ENCODE measurements around the gene MRGPRE. TPM values are rescaled to one million over a fixed set of nuclear protein-coding genes. Genes with fewer than 3 reads are reported as not detected.

Gene MRGPRE
- total and polyA plus RNA-seq, 2 donors (not counting 1 experiment from before 2014, with no cell fraction given) = not detected

DNA sequence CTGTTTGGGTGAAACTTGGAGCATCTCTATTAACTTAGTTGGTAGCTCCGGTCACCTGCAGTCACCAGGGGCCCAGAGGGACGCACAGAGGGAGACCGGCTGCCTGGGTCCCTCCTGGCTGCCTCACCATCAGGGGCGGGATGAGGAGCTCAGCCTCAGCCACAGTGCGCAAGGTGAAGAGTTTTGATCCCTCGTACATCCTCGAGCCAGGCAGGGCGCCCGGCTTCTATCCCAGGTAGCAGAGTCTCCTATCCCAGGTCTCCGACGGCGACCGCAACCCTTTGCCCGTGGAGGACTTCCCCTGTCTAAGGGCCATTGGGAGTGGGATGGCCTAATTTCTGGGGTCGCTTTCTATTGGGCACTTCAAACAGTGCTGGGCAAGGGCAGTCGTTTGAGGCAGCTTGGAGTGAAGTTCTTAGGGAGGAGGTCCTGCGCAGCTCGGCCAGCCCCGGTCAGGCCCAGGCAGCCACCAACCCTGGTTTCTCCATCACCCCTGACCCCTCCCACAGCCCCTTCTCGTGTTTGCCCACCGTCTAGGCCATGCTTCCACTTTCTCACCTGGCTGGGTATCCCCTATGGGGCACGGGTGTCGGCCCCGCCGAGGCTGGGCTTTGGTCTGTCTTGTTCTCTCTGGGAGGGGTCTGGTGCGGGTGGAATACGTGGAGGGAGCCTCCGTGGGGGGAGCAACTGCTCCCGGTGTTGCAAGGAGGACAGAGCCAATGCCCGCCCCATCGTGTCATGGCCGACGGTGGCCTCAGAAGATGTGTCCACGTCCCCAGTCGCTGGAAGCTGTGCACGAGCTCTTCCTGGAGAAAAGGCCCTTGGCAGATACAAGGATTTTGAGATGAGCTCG is 10.0 kb downstream of the MRGPRE start:
- whole genome bisulfite sequencing (ENCODE audit: insufficient coverage) = 90% methylated on average over 36 of the region's 37 CpGs
- Histone ChIP-seq H3K9me3 (ENCODE audit: control extremely low read depth in 1 of 3, control insufficient read depth in 2 of 3, insufficient read depth in 1 of 3, low read length in 2 of 3) (no peaks in the 10 kb centered on the region), H3K36me3 (replicated peaks in 1 of 2; ENCODE audit: control extremely low read depth in 1 of 2, control insufficient read depth in 1 of 2, extremely low read depth in 1 of 2, insufficient read depth in 2 of 2, low read length in 1 of 2) (no peaks in the 10 kb centered on the region), H3K4me1 (ENCODE audit: control insufficient read depth in 2 of 2, insufficient read depth in 2 of 2, low read length in 2 of 2) (no peaks in the 10 kb centered on the region), H2AFZ (ENCODE audit: insufficient read depth, low read depth, low read length, poor library complexity, severe bottlenecking) (no peak overlapping the region), H3K4me3 (ENCODE audit: control extremely low read depth in 1 of 5, extremely low read depth in 1 of 5, insufficient read depth in 1 of 5, low read depth in 2 of 5, low read length in 4 of 5) (no peak overlapping the region), H3K79me2 (ENCODE audit: control insufficient read depth, insufficient read depth, low read length) (no peaks in the 10 kb centered on the region), H4K20me1 (ENCODE audit: control insufficient read depth, insufficient read depth, low read length, poor library complexity, severe bottlenecking) (no peaks in the 10 kb centered on the region), H3K27me3 (replicated peaks in 1 of 4; ENCODE audit: control extremely low read depth in 1 of 4, control insufficient read depth in 3 of 4, insufficient read depth in 4 of 4, low read length in 3 of 4) (peaks cover 0 to 3% (median 0%) of the 10 kb centered on the region in 4 experiments), H3K9ac (ENCODE audit: low read length) (no peak overlapping the region), H3K27ac (ENCODE audit: low read length in 2 of 2) (no peak overlapping the region), H3K4me2 (replicated peaks; ENCODE audit: low read depth, low read length, poor library complexity, severe bottlenecking) (no peak overlapping the region)
- no peaks in the 10 kb centered on the region for H3K9me3 Mint-ChIP-seq (ENCODE audit: insufficient read depth)
- POLR2A ChIA-PET = no interaction called here
- H3K27ac Mint-ChIP-seq = no peak overlapping the region
- H3K27me3 Mint-ChIP-seq = peaks cover 9% of the 10 kb centered on the region
- ATAC-seq (ENCODE audit: low read depth) (no peak), DNase-seq (no peak)
- TF ChIP-seq EZH2 (IDR thresholded peaks at IDR 0.05; ENCODE audit: borderline replicate concordance, insufficient read depth, low read depth, low read length, poor library complexity, severe bottlenecking) = no peak
- TF ChIP-seq, protein P1, sequence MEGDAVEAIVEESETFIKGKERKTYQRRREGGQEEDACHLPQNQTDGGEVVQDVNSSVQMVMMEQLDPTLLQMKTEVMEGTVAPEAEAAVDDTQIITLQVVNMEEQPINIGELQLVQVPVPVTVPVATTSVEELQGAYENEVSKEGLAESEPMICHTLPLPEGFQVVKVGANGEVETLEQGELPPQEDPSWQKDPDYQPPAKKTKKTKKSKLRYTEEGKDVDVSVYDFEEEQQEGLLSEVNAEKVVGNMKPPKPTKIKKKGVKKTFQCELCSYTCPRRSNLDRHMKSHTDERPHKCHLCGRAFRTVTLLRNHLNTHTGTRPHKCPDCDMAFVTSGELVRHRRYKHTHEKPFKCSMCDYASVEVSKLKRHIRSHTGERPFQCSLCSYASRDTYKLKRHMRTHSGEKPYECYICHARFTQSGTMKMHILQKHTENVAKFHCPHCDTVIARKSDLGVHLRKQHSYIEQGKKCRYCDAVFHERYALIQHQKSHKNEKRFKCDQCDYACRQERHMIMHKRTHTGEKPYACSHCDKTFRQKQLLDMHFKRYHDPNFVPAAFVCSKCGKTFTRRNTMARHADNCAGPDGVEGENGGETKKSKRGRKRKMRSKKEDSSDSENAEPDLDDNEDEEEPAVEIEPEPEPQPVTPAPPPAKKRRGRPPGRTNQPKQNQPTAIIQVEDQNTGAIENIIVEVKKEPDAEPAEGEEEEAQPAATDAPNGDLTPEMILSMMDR (IDR thresholded peaks at IDR 0.05) = no peak
- H3K4me3 Mint-ChIP-seq = no peak overlapping the region
- CTCF ChIA-PET = no interaction called here
- no peaks in the 10 kb centered on the region for H3K4me1 Mint-ChIP-seq
- intact Hi-C loops (cut with micrococcal nuclease) = no loop called here

DNA sequence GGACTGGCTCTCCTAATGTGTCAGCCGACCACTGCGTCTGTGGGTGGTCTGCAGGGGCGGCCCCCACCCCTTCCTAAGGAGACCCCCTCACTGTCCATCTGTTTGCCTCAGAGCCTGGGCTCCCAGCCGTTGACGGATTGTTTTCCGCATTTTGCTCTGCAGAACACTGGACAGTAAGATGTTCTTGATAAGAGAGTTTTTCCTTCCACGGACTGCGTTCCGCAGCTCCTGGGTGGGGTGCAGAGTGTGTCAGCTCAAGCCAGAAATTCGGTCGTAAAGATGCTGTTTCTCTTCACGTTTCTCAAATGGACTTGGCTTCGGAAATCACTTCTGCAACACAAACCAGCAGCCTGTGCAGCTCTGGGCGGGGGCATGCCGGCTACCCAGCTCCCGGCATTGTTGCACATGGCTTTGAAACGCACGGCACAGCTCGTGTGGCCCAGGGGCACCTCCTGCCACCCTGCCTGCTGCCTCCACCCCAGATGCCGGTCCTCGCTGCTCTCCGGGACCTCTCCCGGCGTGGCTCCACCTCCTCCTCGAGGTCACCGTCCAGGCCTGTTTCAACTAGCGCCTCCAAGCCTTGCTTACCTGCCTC is 10.7 kb downstream of the MRGPRE start:
- peaks cover 9% of the 10 kb centered on the region for H3K27me3 Mint-ChIP-seq

More for the DNA sequence above, 10.7 kb downstream of the MRGPRE start:
- Histone ChIP-seq H3K27me3 (replicated peaks in 1 of 4; ENCODE audit: control extremely low read depth in 1 of 4, control insufficient read depth in 3 of 4, insufficient read depth in 4 of 4, low read length in 3 of 4) (peaks cover 0 to 3% (median 0%) of the 10 kb centered on the region in 4 experiments), H3K9ac (ENCODE audit: low read length) (no peak overlapping the region), H3K9me3 (ENCODE audit: control extremely low read depth in 1 of 3, control insufficient read depth in 2 of 3, insufficient read depth in 1 of 3, low read length in 2 of 3) (no peaks in the 10 kb centered on the region), H3K79me2 (ENCODE audit: control insufficient read depth, insufficient read depth, low read length) (no peaks in the 10 kb centered on the region), H3K4me3 (ENCODE audit: control extremely low read depth in 1 of 5, extremely low read depth in 1 of 5, insufficient read depth in 1 of 5, low read depth in 2 of 5, low read length in 4 of 5) (no peak overlapping the region), H3K36me3 (replicated peaks in 1 of 2; ENCODE audit: control extremely low read depth in 1 of 2, control insufficient read depth in 1 of 2, extremely low read depth in 1 of 2, insufficient read depth in 2 of 2, low read length in 1 of 2) (no peaks in the 10 kb centered on the region), H4K20me1 (ENCODE audit: control insufficient read depth, insufficient read depth, low read length, poor library complexity, severe bottlenecking) (no peaks in the 10 kb centered on the region), H3K4me1 (ENCODE audit: control insufficient read depth in 2 of 2, insufficient read depth in 2 of 2, low read length in 2 of 2) (no peaks in the 10 kb centered on the region), H3K27ac (ENCODE audit: low read length in 2 of 2) (no peak overlapping the region), H2AFZ (ENCODE audit: insufficient read depth, low read depth, low read length, poor library complexity, severe bottlenecking) (no peak overlapping the region), H3K4me2 (replicated peaks; ENCODE audit: low read depth, low read length, poor library complexity, severe bottlenecking) (no peak overlapping the region)
- no peak for ATAC-seq (ENCODE audit: low read depth)
- 96% methylated on average over 23 of the region's 27 CpGs for WGBS (ENCODE audit: insufficient coverage)
- Mint-ChIP-seq H3K4me3 (no peak overlapping the region), H3K4me1 (no peaks in the 10 kb centered on the region), H3K27ac (no peak overlapping the region), H3K9me3 (ENCODE audit: insufficient read depth) (no peaks in the 10 kb centered on the region)
- TF ChIP-seq, protein P1 (IDR thresholded peaks at IDR 0.05) = no peak
- no peak for TF ChIP-seq EZH2 (IDR thresholded peaks at IDR 0.05; ENCODE audit: borderline replicate concordance, insufficient read depth, low read depth, low read length, poor library complexity, severe bottlenecking)
- DNase-seq = no peak
- intact Hi-C loops (cut with micrococcal nuclease) = no loop called here
- CTCF ChIA-PET = no interaction called here
- POLR2A ChIA-PET = no interaction called here

Data from B cell (primary cell).